AG08395 (cell line): ENCODE data around the gene MND1.
A peak's percentile ranks its signal among the peaks of the same experiment; 100 is the strongest.

ENCODE experiments used
- DNase-seq: peaks from one replicate; pipeline ENCODE4 v3.0.0; 2012; ENCODE audit warnings: mixed read lengths, low spot score

The MND1 gene

GRCh38 chr4:153346563-153346962, 2.1 kb downstream of the MND1 start:
- no peak for DNase-seq

GRCh38 chr4:153347117-153347516, 2.6 kb downstream of the MND1 start:
- no peak for DNase-seq

- DNase-seq, result no peak
These were observed 3.5 kb downstream of the MND1 start for GRCh38 chr4:153348006-153348405.

- no peak for DNase-seq
These were observed 4.8 kb downstream of the MND1 start for GRCh38 chr4:153349206-153349805.

DNA sequence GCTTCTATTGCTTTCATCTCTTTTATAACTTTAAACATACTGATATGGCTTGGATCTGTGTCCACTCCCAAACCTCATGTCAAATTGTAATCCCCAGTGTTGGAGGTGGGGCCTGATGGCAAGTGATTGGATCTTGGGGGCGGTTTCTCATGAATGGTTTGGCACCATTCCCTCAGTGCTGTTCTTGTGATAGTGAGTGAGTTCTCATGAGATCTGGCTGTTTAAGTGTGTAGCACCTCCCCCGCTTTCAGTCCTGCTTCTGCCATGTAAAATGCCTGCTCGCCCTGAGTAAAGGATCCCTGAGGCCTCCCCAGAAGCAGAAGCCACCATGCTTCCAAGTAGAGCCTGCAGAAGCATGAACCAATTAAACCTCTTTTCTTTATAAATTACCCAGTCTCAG, 17.7 kb downstream of the MND1 start:
- DNase-seq, result no peak

DNA sequence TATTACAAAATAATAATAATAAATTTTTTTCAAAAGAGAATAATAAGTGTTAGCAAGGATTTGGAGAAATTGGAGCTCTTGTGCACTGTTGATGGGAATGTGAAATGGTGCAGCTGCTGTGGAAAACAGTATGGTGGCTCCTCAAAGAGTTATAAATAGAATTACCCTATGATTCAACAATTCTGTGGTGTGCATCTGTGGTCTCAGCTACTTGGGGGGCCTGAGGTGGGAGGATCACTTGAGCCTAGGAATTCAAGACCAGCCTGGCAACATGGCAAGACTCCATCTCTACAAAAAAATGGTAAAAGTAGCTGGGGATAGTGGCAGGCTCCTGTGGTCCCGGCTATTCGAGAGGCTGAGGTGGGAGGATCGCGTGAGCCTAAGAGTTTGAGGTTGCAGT, 19.6 kb downstream of the MND1 start:
- DNase-seq, result no peak

- DNase-seq, result no peak
These were observed 20.5 kb downstream of the MND1 start for GRCh38 chr4:153365003-153365402.

DNA sequence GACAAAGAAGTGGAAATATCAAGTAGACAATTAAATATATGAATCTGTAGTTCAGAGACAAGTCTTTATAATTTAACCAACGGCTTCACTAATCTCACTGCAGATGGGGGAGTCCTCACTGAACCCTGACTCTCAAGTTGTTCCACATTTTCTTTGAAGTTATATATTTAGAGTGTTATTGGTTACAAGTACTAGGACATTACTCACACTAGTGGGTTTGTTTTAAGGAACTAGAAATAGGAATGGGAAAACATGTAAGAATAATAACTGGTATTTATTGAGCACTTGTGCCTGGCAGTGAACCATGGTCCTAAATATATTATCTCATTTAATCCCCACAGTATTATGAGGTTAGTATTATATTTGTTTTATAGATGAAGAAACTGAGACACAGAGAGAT, 22.0 kb downstream of the MND1 start:
- no peak for DNase-seq

GRCh38 chr4:153367092-153367491, 22.6 kb downstream of the MND1 start:
- DNase-seq, result no peak

DNA sequence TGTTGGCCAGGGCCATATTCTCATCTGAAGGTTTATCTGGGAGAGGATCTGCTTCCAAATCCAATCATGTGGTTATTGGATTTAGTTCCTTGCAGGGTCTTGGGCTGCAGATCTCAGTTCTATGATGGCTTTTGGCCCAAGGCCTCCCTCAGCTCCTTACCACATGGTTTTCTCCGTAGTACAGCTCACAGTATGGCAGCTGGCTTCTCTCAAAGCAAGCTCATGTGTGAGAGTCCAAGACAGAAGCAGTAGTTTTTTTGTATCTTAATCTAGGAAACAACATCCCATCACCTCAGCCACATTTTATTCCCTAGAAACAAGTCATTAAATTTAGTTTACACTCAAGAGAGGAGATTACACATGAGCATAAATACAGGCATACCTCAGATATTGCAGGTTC, 24.5 kb downstream of the MND1 start:
- no peak for DNase-seq

DNA sequence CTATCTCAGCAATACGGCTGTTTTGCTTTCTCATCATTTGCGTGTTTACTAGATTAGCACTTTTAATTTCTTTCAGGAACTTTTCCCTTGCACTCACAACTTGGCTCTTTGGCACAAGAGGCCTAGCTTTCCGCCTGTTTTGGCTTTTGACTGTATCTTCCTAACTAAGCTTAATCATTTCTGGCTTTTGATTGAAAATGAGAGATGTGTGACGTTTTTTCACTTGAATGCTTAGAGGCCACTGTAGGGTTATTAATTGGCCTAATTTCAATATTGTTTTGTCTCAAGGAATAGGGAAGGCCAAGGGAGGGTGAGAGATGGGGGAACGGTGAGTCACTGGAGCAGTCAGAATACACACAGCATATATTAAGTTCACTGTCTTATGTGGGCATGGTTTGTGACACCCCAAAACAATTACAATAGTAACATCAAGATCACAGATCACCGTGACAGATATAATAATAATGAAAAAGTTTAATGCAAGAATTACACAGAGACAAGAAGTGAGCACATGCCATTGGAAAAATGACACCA, 27.3 kb downstream of the MND1 start:
- DNase-seq, result no peak

DNA sequence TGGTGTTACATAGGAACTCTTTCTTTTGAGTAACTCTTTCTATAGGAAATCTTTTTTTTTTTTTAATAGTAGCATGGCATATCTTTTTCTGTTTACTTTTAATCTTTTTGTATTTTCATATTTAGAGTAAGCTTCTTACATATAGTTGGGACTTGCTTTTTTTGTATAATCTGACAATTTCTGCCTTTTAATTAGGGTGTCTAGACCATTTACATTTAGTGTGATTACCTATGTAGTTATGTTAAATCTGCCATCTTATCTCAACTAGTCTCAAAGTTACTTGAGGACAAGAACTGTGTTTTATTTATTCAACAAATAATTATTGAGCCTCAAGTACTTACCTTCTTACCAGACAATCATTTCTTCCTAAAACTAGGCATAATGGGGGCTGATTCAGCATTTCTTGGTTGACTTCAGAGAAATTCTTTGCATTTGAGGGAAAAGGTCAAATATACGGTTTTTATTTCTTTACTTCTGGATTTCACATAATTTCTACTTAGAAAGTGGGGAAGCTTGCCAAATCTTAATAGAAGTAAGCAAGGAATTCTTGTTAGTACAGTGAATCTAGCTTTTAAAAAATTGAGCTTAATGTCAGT, 28.6 kb downstream of the MND1 start:
- no peak for DNase-seq

DNA sequence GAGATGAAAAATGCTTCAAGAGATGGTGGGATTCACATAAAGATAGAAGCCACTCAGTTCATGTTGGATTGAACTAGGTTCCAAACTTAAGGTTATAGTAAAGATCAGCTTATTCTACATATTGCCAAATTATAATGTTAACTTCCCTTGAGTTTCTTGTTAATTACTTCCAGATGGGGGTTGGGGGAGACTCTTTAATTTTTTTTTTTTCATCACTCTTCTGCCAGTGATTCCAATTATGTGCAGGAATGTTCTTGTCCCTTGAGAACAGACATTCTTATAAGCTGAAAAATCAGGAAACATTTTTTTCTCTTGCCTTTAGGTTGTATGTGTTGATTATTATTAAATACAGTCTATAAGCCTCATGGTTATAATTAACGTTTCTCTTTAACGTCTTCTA, 30.0 kb downstream of the MND1 start:
- DNase-seq, result peak; percentile 29

- no peak for DNase-seq
These were observed 30.8 kb downstream of the MND1 start for GRCh38 chr4:153375303-153375702.

- peak; percentile 10 for DNase-seq
These were observed 38.6 kb downstream of the MND1 start for GRCh38 chr4:153383131-153383530.

- DNase-seq, result no peak
These were observed 39.7 kb downstream of the MND1 start for GRCh38 chr4:153384160-153384559.

DNA sequence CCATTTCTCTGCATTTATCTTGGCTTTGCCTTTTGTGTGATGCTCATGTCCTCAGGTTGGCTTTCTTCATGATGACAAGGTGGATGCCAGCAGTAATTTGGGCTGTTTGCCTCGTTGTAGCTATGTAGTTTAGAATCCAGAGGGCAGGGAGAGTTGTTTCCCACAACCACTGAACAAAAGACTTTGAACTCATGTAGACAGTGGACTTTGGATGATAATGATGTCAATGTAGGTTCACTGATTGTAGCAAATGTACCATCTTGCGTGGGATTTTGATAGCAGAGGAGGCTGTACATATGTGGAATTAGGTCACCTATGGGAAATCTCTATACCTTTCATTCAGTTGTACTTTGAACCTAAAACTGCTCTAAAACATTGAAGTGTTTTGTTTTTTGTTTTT, 41.3 kb downstream of the MND1 start:
- DNase-seq, result no peak

DNA sequence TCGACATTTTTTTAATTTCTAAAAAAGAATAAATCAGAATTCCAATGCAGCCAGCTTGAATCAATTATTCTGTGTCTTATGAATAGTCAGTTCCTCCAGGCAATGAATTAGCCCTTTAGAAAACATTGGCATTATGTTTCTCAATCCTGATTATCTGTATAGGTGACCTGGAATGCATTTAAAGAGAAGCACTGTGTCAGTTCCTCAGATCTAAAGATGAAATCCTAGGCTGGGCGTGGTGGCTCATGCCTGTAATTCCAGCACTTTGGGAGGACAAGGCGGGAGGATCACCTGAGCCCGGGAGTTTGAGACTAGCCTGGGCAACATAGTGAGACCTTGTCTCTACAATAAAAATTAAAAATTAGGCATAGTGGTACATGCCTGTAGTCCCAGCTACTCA, 43.5 kb downstream of the MND1 start:
- DNase-seq, result no peak

GRCh38 chr4:153393397-153393796, 48.9 kb downstream of the MND1 start:
- peak; percentile 43 for DNase-seq

DNA sequence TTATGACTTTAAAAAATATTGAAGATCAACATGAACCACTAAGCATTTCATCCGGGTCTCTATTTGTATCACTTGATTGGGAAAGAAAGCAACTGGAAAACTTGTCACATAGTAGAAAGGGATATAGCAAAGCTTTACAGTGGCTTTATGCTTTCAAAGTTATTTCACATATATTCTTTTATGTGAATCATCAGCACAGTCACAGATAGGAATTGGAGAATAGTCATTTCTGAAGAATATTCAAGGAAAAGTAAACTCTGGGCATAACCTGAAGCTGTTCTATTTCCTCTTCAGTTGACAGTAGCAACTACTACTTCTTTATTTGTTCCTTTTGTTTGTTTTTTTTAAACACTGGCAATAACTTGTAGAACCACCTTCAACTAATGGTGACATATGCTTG, 50.5 kb downstream of the MND1 start:
- no peak for DNase-seq

GRCh38 chr4:153398713-153399112, 54.2 kb downstream of the MND1 start:
- no peak for DNase-seq

DNA sequence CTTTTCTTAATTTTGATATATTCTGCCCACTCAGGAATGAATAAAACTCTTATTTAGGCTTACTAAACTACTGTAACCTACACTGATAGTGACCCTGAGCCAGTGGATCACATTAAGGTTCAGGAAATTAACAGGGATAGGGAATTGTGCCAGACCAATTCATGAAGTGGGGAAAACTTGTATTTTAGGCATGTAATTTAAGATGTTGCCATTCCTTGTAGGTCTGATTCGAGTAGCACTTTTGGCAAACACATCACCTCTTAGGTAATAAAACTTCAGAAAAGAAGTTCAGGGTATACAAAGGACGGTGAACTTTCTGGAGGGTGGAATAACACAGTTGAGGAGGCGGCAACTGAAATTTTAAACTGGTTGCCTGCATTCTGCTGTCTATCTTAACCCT, 54.9 kb downstream of the MND1 start:
- DNase-seq, result no peak

- DNase-seq, result no peak
These were observed 57.0 kb downstream of the MND1 start for GRCh38 chr4:153401501-153401900.

DNA sequence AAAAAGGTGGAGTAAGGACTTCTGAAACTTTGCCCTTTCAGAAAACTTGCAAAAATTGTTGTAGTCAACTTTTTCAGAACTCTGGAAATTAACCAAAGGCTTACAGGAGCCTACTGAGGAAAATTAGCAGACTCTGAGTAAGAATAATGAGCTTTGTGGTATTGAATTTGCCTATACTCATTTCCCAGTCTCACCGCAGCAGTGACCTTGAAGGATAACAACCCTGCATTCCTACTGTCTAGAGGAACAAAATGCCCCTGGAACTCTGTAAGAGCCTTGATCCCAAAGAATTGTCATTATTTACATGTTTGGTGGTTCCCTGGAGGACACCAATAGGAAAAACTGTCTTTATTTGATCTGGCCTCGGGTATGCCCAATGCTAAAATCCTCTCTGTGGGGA, 57.9 kb downstream of the MND1 start:
- no peak for DNase-seq
